Endothelial cell of umbilical vein (primary cell): ENCODE results near the gene LRRK1.

Source experiments
- EZH2 ChIP-seq: IDR thresholded peaks from 2 replicates; pipeline ENCODE4 v1.6.1; 2012; ENCODE audit warnings: borderline replicate concordance, low read depth, mild to moderate bottlenecking, moderate library complexity, low read length, inconsistent platforms; ENCODE audit not compliant: severe bottlenecking
- FOS ChIP-seq: IDR thresholded peaks from 2 replicates; pipeline ENCODE4 v1.6.1; 2011; ENCODE audit warnings: mild to moderate bottlenecking, low read length, moderate library complexity, borderline replicate concordance; ENCODE audit not compliant: insufficient read depth
- JUN ChIP-seq: IDR thresholded peaks from 2 replicates; pipeline ENCODE4 v1.6.1; 2011; ENCODE audit warnings: borderline replicate concordance, low read depth; ENCODE audit not compliant: insufficient read length, insufficient read depth
- POLR2A ChIP-seq: IDR thresholded peaks from 2 replicates; pipeline ENCODE4 v1.6.1; 2012; ENCODE audit warnings: low read depth, mild to moderate bottlenecking, control low read depth, low read length
- TF ChIP-seq, protein P1 (sequence below), 2 donors: IDR thresholded peaks; 1 replicate in 1 of 2; 2 replicates in 1 of 2; pipeline ENCODE4 v1.5.1; 2011; ENCODE audit warnings: low read length in 2 of 2, mild to moderate bottlenecking in 2 of 2, moderate library complexity in 2 of 2, control low read depth in 1 of 2, inconsistent platforms in 1 of 2, low read depth in 1 of 2; ENCODE audit not compliant: insufficient read depth in 1 of 2; ENCODE audit errors: extremely low read depth in 1 of 2
- TF ChIP-seq, protein P2 (sequence below): IDR thresholded peaks from 2 replicates; pipeline ENCODE4 v1.6.1; 2011; ENCODE audit not compliant: insufficient read depth, insufficient read length

DNA sequence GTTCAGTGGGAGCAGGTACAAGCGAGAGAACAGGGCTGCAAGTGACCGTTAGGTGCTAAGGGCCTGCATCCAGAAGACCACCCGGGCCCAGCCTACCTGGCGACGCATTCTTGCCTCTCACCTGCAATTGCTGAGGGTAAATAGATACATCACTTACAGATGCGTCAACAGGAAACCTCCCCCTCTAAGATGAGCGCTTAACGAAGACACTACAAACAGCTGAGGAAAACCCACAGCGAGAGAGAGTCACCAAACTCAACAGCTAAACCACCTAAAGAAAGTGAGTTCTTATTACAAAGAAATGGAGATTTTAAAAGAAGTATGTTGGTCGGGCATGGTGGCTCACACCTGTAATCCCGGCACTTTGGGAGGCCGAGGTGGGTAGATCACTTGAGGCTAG lies 174.8 kb downstream of the LRRK1 start:
- TF ChIP-seq, protein P1, sequence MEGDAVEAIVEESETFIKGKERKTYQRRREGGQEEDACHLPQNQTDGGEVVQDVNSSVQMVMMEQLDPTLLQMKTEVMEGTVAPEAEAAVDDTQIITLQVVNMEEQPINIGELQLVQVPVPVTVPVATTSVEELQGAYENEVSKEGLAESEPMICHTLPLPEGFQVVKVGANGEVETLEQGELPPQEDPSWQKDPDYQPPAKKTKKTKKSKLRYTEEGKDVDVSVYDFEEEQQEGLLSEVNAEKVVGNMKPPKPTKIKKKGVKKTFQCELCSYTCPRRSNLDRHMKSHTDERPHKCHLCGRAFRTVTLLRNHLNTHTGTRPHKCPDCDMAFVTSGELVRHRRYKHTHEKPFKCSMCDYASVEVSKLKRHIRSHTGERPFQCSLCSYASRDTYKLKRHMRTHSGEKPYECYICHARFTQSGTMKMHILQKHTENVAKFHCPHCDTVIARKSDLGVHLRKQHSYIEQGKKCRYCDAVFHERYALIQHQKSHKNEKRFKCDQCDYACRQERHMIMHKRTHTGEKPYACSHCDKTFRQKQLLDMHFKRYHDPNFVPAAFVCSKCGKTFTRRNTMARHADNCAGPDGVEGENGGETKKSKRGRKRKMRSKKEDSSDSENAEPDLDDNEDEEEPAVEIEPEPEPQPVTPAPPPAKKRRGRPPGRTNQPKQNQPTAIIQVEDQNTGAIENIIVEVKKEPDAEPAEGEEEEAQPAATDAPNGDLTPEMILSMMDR (IDR thresholded peaks at IDR 0.05; ENCODE audit: extremely low read depth in 1 of 2, insufficient read depth in 1 of 2, low read depth in 1 of 2, low read length in 2 of 2): no peak
- TF ChIP-seq, protein P2, sequence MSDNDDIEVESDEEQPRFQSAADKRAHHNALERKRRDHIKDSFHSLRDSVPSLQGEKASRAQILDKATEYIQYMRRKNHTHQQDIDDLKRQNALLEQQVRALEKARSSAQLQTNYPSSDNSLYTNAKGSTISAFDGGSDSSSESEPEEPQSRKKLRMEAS: no peak
- TF ChIP-seq EZH2 (no peak), FOS (no peak), POLR2A (no peak), JUN (no peak)
